HG02943 (cell line): Measurements from ENCODE around the gene PRICKLE1.

Experiments
- ATAC-seq: cut with Tn5 transposase; IDR thresholded peaks from one replicate; pipeline ENCODE4 v1.9.1; 2021; ENCODE audit warnings: mild to moderate bottlenecking, low read depth, moderate library complexity; ENCODE audit not compliant: unreplicated experiment

The PRICKLE1 gene

GRCh38 chr12:42468921-42469320, 120.6 kb downstream of the PRICKLE1 start:
- ATAC-seq: peak; percentile 1

- no peak for ATAC-seq
Measured at GRCh38 chr12:42468341-42468821, 121.2 kb downstream of the PRICKLE1 start.

DNA sequence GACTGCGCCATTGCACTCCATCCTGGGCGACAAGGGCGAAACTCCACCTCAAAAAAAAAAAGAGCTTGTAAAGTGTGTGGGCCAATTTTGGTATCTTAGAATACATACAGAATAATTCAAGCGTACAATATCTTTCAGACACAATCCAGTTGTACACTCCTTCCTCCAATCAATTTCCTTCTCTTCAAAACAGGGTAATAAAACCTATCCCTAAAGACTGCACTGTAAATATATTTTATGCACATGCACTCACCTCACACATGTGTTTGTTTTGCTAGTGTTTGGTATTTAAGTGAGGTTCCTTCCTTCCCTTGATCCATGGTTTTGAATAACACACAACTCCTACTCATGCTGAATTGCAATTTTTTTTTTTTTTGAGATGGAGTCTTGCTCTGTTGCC, 125.9 kb downstream of the PRICKLE1 start:
- no peak for ATAC-seq

DNA sequence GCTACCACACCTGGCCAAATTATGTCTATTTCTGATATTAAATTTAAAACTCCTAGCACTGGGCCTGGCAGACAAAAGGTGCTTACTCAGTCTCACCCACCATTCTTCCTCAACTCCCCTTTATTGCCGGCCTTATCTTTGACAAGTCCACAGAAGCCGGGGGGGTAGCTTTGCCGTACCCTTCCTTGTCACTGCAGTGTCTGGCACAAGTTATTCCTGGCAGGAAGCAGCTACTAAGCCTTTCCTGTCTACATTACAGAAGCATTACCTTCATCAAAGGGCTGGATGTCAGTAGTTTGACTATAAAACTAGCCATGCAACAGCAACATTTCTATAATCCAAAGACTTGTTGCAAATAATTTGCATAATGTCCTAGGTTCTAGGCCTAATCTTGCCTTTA, 127.1 kb downstream of the PRICKLE1 start:
- no peak for ATAC-seq

DNA sequence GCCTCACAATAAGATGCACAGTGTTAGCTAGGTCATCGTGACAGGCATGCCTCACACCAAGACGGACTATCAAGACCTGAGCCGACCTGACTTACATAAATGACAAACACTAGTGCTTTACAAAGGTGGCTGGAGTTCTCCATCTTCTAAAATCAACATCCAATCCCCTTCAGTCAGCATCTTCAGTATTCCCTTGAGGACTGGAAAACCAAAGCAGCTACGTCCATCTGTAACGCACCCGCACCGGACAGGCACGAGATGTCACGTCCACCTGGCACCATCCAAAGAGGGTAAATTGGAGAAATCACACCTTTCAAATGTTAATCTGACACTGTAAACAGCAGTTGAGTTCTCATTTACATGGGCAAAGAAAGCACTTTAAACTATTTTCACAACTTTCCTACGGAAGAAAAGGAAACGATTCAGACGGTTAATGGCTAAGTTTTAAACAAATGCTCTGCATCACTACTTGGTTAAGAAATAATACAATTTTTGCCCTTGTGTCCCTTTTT, 130.2 kb downstream of the PRICKLE1 start:
- ATAC-seq: no peak

GRCh38 chr12:42458575-42458974, 131.0 kb downstream of the PRICKLE1 start:
- no peak for ATAC-seq

DNA sequence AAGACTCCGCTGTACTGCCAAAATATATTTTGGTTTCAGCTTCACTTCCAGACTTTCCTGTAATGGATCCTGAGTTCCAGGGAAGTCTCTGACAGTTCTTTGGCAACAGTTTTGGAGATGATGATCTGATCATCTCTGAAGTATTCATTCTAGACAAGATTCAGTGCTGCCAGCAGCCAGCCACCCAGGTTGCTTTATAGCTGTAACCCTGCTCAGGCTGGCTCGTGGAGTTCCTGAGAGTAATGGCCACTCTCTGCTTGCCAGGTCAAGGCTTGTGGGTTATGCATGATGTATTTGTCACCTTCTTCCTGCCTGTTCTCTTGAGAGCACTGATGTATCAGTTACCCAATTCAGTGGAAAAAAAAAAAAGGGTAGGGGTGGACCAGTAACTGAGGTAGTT, 139.3 kb downstream of the PRICKLE1 start:
- no peak for ATAC-seq

DNA sequence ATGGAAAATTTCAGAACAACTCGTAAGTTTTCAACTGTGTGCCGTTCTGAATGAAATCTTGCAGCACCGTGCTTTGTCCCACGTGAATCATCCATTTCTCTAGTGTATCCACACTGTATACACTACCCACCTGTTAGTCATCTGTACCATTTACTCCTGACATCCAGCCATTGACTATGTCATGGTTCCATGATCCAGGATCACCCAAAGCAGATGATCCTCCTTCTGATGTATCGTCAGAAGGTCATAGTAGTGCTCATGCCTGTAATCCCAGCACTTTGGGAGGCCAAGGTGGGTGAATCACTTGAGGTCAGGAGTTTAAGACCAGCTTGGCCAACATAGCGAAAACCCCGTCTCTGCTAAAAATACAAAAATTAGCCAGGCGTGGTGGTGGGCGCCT, 140.7 kb downstream of the PRICKLE1 start:
- no peak for ATAC-seq

DNA sequence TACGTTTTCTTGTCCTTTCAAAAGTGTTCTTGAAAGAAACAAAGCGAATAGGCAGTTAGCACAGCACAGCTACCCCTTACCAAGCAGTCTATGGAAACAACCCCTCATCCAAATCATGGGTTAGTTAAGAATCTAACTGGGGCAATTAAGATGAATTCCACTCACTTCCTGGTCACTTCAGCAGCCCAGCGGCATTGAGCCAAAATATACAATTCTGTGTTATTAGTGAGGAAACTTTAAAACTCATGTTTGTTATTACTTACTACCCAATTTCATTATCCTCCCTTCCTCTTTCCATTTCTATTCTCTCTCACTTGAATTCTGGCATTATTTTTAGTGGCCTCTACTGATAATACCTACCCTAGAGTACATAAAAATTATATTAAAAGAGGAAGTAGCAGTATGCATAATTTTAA, 142.2 kb downstream of the PRICKLE1 start:
- no peak for ATAC-seq

DNA sequence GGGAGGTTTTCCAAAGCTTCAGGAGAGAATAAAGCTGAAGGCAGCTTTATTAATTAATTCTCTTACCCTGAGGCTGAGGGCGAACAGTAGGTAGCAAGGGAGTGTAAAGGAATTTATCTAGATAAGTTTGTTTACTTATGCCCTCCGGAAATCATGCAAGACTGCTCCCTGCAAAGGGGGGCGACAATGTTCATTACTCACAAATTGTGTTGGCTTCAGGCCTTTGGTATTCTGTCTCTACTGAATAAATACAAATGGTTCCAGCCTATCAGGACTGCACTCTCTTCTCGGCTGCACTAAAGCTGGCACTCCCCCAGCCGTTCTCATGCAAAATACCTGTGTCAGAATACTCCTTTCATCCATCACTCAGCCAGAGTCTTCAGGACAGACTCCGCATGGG, 142.8 kb downstream of the PRICKLE1 start:
- no peak for ATAC-seq

- ATAC-seq: no peak
Measured at GRCh38 chr12:42445891-42446290, 143.7 kb downstream of the PRICKLE1 start.

DNA sequence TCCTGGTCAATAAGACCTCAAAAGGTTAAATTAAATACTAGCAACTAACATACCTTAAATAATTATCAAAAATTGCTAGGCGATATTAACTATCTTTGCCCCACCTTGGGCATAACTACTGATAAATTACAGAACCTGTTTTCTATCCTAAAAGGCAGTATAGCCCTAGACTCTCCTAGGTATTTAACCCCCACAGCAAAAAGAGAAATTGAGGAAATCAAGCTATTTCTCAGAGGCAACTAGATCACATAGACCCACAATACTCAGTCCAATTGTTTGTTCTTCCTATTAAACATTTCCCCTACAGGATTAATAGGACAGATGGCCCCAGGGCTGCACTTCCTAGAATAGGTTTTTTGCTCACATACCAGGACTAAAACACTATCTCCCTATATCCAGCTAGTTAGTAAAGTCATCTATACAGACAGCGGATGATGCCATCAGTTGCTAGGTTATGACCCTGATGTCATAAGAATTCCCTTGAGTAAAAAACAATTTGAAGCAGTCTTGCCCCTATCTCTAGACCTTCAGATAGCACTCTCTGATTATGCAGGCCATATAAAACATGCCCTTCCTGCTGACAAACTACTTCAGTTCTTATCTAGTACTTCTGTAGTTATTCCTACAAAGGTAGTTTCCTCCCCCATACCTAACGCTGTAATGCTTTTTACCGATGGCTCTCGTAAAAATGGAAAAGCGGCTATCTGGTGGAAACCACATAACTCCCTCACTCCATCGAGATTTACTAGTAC, 145.2 kb downstream of the PRICKLE1 start:
- no peak for ATAC-seq

- no peak for ATAC-seq
Measured at GRCh38 chr12:42442888-42443287, 146.7 kb downstream of the PRICKLE1 start.

DNA sequence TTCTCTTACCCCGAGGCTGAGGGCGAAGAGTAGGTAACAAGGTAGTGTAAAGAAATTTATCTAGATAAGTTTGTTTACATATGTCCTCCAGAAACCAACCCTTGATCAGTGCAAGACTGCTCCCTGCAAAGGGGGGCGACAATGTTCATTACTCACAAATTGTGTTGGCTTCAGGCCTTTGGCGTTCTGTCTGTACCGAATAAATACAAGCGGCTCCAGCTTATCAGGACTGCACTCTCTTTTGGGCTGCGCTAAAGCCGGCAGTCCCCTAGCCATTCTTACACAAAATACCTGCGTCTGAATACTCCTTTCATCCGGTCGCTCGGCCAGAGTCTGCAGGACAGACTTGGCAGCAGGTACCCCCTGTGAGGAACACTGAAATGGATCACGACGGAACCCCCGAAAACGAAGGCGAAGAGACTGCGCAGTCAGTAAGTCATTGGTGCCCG, 147.2 kb downstream of the PRICKLE1 start:
- no peak for ATAC-seq

- ATAC-seq: no peak
Measured at GRCh38 chr12:42440608-42441007, 148.9 kb downstream of the PRICKLE1 start.

DNA sequence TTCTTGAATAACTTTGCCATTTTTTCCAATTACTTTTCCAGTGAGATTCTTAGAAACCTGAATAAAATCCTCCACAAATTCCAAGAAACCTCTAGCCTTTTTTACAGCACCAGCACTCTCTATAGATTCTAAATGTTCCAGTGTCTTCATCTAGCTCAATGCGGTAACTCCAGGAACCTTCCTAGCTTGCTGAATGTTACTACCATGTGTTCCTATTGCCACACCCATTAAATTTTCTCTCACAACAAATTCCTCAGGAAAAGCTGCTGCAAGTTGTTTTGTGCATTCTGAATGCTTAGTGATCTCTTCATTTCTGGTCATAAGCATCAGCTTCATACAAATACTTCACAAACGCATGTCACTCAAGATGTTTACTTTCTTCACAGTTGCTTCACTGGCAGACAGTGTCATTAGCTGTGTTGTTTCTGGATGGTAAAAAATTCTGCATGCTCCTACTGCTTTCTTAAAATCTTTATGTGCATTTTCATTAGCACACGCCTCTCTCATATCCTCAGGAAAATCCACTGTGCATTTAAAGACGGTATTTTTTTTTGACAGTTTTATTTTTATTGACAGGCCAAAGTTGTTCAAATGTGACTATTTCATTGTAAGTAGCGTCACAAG, 156.9 kb downstream of the PRICKLE1 start:
- ATAC-seq: no peak

DNA sequence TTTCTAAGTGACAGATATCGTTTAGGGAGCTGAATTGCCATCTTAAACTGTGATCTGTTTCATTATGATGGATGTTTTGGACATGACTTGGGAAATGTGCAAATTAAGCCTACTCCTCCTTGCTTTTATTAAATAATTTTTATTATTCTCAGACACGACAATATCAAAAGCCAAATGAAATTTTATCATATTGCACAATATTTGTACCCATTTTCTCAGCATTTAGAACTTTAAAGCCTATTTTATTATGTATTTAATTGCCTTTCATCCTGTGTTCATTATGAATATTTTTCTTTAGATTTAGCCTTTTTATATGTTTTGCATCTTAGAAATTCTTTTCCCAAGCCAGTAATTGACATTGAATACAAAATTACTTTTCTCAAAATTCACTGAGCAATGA, 160.7 kb downstream of the PRICKLE1 start:
- no peak for ATAC-seq

DNA sequence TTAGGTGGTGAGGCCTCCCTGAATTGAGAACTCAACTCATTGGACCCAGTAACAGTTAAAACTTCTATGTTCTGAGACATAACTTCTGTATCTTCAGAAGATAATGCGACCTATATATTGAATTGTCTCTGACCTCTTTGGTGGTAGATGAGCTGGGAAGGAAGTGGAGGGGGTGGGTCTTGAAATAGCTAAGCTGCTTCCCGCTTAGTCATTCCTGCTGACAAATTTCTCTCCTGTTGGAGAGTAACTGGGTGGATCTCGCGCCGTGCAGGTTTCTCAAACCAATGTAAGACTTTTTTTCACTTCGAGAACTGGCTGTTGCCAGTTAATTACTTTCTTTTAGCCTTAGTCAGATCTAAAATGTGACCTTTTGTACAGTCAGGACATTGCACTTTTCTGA, 162.8 kb downstream of the PRICKLE1 start:
- no peak for ATAC-seq

DNA sequence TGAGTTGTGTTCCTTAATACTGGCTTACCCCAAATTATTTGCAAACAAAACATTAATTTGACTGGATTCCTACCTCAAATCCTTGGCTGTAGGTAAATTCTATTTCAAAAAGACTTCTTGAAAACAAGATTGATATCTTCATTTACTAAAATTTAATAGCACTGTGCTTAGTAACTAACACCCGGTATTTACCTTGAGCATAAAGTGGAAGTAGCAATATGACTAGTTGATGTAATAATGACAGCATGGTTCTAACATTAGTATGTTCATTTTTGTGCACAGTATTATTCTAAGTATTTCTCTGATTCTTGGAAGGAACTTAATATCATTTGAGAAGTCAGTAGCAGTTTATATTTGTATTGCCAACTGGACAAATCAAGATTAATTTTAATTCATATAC, 166.8 kb downstream of the PRICKLE1 start:
- ATAC-seq: no peak

DNA sequence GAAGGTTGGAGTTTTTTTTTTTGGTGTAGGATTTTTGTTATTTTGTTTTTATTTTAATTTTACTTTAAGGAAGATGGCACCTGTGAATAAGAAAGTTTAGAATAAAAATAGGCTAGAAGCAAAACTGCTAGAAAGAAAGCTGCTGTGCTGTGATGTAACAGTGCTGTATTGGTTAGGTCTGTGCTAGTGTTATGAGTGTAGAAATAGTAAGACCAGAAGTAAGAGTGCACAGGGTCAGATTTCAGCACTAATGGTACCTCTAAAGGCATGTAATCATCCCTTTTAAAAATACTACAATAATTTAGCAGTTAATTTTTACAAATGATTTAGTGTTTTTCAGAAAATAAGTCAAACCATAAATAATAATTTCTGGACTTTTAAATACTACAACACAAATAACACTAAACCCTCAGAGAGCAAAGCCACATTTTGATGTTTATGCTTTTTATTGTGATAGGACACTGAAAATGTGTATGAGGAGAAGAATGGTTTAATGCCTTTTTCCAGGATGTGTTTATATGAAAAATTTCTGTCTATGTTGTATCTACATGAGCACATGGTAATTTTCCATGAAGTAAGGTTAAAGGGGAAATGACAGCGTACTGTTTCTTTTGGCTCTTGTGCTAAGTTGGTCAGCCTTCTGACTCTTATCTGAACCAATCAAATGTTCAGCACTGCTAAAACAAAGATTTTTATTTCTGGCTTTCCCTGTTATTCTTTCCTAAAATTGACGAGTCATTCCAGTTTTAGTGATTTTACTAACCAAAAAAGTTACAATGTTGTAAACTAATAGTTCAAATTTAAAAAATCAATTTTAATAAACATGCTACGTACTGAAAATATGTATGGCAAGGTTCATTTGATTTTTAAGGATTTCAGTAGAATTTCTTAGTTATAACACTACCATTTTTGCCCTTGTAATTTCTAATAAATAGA, 167.4 kb downstream of the PRICKLE1 start:
- ATAC-seq: no peak

DNA sequence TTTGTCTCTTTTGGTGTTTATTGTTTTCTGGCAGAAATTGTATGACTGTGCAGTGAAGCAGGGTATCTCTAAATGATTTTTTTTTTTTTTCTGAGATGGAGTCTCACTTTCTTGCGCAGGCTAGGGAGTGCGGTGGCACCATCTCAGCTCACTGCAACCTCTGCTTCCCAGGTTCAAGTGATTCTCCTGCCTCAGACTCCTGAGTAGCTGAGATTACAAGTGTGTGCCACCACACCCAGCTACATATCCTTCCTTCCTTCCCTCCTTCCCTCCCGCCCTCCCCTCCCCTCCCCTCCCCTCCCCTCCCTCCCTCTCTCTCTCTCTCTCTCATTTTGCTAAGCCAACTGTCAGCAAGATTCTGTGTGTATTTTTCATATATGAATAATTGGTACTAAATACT, 169.2 kb downstream of the PRICKLE1 start:
- ATAC-seq: no peak
